Liver (tissue), 9 donors: ENCODE measurements around the gene NHLRC3. TPM values are rescaled to one million over a fixed set of nuclear protein-coding genes. Genes with fewer than 3 reads are reported as not detected.

Experiments used
- DNase-seq: peaks from one replicate; pipeline ENCODE4 v3.0.0-alpha.2; 2017; ENCODE audit warnings: low spot score
- H3K27ac ChIP-seq, 2 donors: one replicate each; pipeline ENCODE4 v1.7.0; 2013; ENCODE audit warnings: inconsistent platforms in 2 of 2, low read length in 2 of 2, control low read depth in 1 of 2, low read depth in 1 of 2, mild to moderate bottlenecking in 1 of 2
- H3K27me3 ChIP-seq, 4 donors: one replicate each; pipeline versions ENCODE4 v1.6.1 to v1.7.0; 2013; ENCODE audit warnings: low read length in 3 of 4, inconsistent platforms in 1 of 4, mild to moderate bottlenecking in 1 of 4, moderate library complexity in 1 of 4; ENCODE audit not compliant: control insufficient read depth in 4 of 4, insufficient read depth in 4 of 4
- H3K36me3 ChIP-seq, 4 donors: one replicate each; pipeline versions ENCODE4 v1.6.1 to v1.7.0; 2013; ENCODE audit warnings: low read length in 3 of 4, mild to moderate bottlenecking in 3 of 4, low read depth in 1 of 4, moderate library complexity in 1 of 4; ENCODE audit not compliant: control insufficient read depth in 4 of 4, insufficient read depth in 3 of 4
- H3K4me1 ChIP-seq, 4 donors: one replicate each; pipeline versions ENCODE4 v1.6.1 to v1.7.0; 2013; ENCODE audit warnings: low read length in 3 of 4, mild to moderate bottlenecking in 3 of 4, moderate library complexity in 1 of 4; ENCODE audit not compliant: control insufficient read depth in 4 of 4, insufficient read depth in 4 of 4
- H3K4me3 ChIP-seq, 3 donors: one replicate each; pipeline versions ENCODE4 v1.6.1 to v1.7.0; 2013; ENCODE audit warnings: low read length in 3 of 3, control low read depth in 1 of 3, low read depth in 1 of 3, mild to moderate bottlenecking in 1 of 3
- H3K9ac ChIP-seq, 2 donors: one replicate each; pipeline ENCODE4 v1.7.0; 2013; ENCODE audit warnings: low read length in 2 of 2, mild to moderate bottlenecking in 2 of 2, moderate library complexity in 2 of 2, control low read depth in 1 of 2, low read depth in 1 of 2
- H3K9me3 ChIP-seq, 4 donors: one replicate each; pipeline versions ENCODE4 v1.6.1 to v1.7.0; 2013; ENCODE audit warnings: low read length in 3 of 4; ENCODE audit not compliant: control insufficient read depth in 4 of 4
- EGR1 ChIP-seq, 2 donors: IDR thresholded peaks; 2 replicates each; pipeline ENCODE4 v1.6.1; 2016 to 2018; ENCODE audit warnings: antibody characterized with exemption in 2 of 2, low read depth in 2 of 2
- FOXA2 ChIP-seq: IDR thresholded peaks from 2 replicates; pipeline ENCODE4 v1.6.1; 2016; ENCODE audit warnings: antibody characterized with exemption
- GABPA ChIP-seq, 2 donors: IDR thresholded peaks in 1 of 2; conservative IDR thresholded peaks in 1 of 2; 2 replicates each; pipeline ENCODE4 v1.6.1; 2016; ENCODE audit warnings: antibody characterized with exemption in 2 of 2, mild to moderate bottlenecking in 1 of 2, moderate library complexity in 1 of 2
- JUND ChIP-seq, 2 donors: IDR thresholded peaks; 2 replicates each; pipeline ENCODE4 v1.6.1; 2016; ENCODE audit warnings: antibody characterized with exemption in 2 of 2
- MAX ChIP-seq: IDR thresholded peaks from 2 replicates; pipeline ENCODE4 v1.6.1; 2016; ENCODE audit warnings: antibody characterized with exemption
- NR2F2 ChIP-seq: IDR thresholded peaks from 2 replicates; pipeline ENCODE4 v1.6.1; 2016; ENCODE audit warnings: antibody characterized with exemption
- RAD21 ChIP-seq, 2 donors: IDR thresholded peaks; 2 replicates each; pipeline ENCODE4 v1.6.1; 2016; ENCODE audit warnings: antibody characterized with exemption in 2 of 2, mild to moderate bottlenecking in 2 of 2
- REST ChIP-seq: IDR thresholded peaks from 2 replicates; pipeline ENCODE4 v1.6.1; 2016; ENCODE audit warnings: antibody characterized with exemption, mild to moderate bottlenecking
- RXRA ChIP-seq, 2 donors: IDR thresholded peaks; 2 replicates each; pipeline ENCODE4 v1.6.1; 2017 to 2018; ENCODE audit warnings: antibody characterized with exemption in 2 of 2, mild to moderate bottlenecking in 1 of 2
- TAF1 ChIP-seq: conservative IDR thresholded peaks from 2 replicates; pipeline ENCODE4 v1.6.1; 2016; ENCODE audit warnings: antibody characterized with exemption, mild to moderate bottlenecking
- YY1 ChIP-seq: IDR thresholded peaks from 2 replicates; pipeline ENCODE4 v1.6.1; 2016; ENCODE audit warnings: antibody characterized with exemption, mild to moderate bottlenecking
- WGBS: extraction: QIAGEN DNeasy Blood & Tissue Kit; methylation state at CpG from one replicate; pipeline ENCODE4 v1.1.7; 2013; 5-methylcytosine and 5-hydroxymethylcytosine counted together
- polyA plus RNA-seq, 2 donors: library from polyadenylated mRNA; stranded (reverse) in 1 of 2; unstranded in 1 of 2; fragments of 200-250 nt in 1 of 2; fragments of >200 nt in 1 of 2; fragmentation: Nextera tagmentation in 1 of 2; extraction: Ambion mirVana in 1 of 2; gene quantifications; one replicate each; pipeline versions ENCODE4 v1.2.1 to v1.2.3, GENCODE V29; 2013 to 2015
- total RNA-seq, 2 donors: library from RNA; depleted of rRNA; stranded (reverse); fragments of >200 nt; gene quantifications; one replicate each; pipeline ENCODE4 v1.2.3, GENCODE V29; 2014
- TF ChIP-seq, protein P1 (sequence below): fragments of 150-350 bp; IDR thresholded peaks from 2 replicates; pipeline ENCODE4 v1.5.1; 2017; ENCODE audit warnings: improper control_type of control experiment, low read depth, low read length; ENCODE audit not compliant: missing input control
- TF ChIP-seq, protein P2 (sequence below): IDR thresholded peaks from 2 replicates; pipeline ENCODE4 v1.6.1; 2016; ENCODE audit warnings: antibody characterized with exemption
- TF ChIP-seq, protein P3 (sequence below): IDR thresholded peaks from 2 replicates; pipeline ENCODE4 v1.6.1; 2016; ENCODE audit warnings: antibody characterized with exemption
- donor health status: healthy.
- donor health status: healthy.
- donor health status: healthy.
- donor health status: healthy.
- donor health status: healthy.

Gene NHLRC3
- total and polyA plus RNA-seq, 4 donors: 8.4 to 16.2 (median 12.7) TPM

GRCh38 chr13:39034085-39034484, 4.2 kb upstream of the NHLRC3 start:
- H3K4me1 ChIP-seq: peaks cover 6 to 33% (median 19%) of the 10 kb centered on the region in 4 donors
- H3K27ac ChIP-seq: no peak overlapping the region
- H3K9ac ChIP-seq: no peak overlapping the region
- no peak for DNase-seq
- TF ChIP-seq, protein P1, sequence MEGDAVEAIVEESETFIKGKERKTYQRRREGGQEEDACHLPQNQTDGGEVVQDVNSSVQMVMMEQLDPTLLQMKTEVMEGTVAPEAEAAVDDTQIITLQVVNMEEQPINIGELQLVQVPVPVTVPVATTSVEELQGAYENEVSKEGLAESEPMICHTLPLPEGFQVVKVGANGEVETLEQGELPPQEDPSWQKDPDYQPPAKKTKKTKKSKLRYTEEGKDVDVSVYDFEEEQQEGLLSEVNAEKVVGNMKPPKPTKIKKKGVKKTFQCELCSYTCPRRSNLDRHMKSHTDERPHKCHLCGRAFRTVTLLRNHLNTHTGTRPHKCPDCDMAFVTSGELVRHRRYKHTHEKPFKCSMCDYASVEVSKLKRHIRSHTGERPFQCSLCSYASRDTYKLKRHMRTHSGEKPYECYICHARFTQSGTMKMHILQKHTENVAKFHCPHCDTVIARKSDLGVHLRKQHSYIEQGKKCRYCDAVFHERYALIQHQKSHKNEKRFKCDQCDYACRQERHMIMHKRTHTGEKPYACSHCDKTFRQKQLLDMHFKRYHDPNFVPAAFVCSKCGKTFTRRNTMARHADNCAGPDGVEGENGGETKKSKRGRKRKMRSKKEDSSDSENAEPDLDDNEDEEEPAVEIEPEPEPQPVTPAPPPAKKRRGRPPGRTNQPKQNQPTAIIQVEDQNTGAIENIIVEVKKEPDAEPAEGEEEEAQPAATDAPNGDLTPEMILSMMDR: no peak
- no peak for TF ChIP-seq TAF1
- no peak for TF ChIP-seq EGR1 (IDR thresholded peaks at IDR 0.05; ENCODE audit: low read depth in 2 of 2)
- TF ChIP-seq FOXA2: no peak
- no peak for TF ChIP-seq RXRA (IDR thresholded peaks at IDR 0.05)
- TF ChIP-seq, protein P2, sequence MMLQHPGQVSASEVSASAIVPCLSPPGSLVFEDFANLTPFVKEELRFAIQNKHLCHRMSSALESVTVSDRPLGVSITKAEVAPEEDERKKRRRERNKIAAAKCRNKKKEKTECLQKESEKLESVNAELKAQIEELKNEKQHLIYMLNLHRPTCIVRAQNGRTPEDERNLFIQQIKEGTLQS: no peak
- no peak for TF ChIP-seq GABPA (IDR thresholded peaks at IDR 0.05 in 1 of 2, conservative IDR thresholded peaks at IDR 0.05 in 1 of 2)
- TF ChIP-seq REST: no peak
- no peak for TF ChIP-seq NR2F2
- no peak for TF ChIP-seq JUND (IDR thresholded peaks at IDR 0.05)
- H3K36me3 ChIP-seq: peaks cover 0 to 2% (median 0%) of the 10 kb centered on the region in 4 donors
- WGBS: 93% methylated on average over 1 of the region's 1 CpG
- no peaks in the 10 kb centered on the region for H3K27me3 ChIP-seq
- H3K4me3 ChIP-seq: no peak overlapping the region
- H3K9me3 ChIP-seq: no peaks in the 10 kb centered on the region

DNA sequence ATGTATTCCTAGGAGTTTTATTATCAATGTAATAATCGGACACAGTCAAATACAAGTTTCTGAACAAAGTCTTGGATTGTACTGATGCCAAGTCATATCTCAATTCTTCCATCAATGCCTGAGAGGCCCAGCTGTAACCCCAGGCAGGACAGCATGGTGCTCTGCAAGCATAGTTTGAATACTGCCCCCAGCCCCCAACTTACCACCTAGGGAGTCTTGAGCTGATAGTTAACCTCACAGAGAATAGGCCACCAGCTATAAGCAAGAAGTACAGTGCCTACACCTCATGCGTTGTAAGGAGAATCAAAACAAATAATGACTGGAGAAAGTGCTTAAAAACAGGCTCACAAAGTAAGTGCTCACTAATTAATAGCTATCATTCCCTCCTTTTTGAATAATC, 3.1 kb upstream of the NHLRC3 start:
- no peaks in the 10 kb centered on the region for H3K9me3 ChIP-seq
- TF ChIP-seq YY1 (no peak), EGR1 (IDR thresholded peaks at IDR 0.05; ENCODE audit: low read depth in 2 of 2) (no peak), RAD21 (IDR thresholded peaks at IDR 0.05) (no peak), MAX (no peak), NR2F2 (no peak)
- TF ChIP-seq, protein P1: no peak
- TF ChIP-seq, protein P3, sequence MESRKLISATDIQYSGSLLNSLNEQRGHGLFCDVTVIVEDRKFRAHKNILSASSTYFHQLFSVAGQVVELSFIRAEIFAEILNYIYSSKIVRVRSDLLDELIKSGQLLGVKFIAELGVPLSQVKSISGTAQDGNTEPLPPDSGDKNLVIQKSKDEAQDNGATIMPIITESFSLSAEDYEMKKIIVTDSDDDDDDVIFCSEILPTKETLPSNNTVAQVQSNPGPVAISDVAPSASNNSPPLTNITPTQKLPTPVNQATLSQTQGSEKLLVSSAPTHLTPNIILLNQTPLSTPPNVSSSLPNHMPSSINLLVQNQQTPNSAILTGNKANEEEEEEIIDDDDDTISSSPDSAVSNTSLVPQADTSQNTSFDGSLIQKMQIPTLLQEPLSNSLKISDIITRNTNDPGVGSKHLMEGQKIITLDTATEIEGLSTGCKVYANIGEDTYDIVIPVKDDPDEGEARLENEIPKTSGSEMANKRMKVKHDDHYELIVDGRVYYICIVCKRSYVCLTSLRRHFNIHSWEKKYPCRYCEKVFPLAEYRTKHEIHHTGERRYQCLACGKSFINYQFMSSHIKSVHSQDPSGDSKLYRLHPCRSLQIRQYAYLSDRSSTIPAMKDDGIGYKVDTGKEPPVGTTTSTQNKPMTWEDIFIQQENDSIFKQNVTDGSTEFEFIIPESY: no peak
- DNase-seq: no peak
- no peak overlapping the region for H3K27ac ChIP-seq
- no peaks in the 10 kb centered on the region for H3K27me3 ChIP-seq
- 74% methylated on average over 2 of the region's 2 CpGs for WGBS
- no peak overlapping the region for H3K9ac ChIP-seq
- H3K4me3 ChIP-seq: peak overlapping the region in 1 of 3 donors; percentile 8
- peaks cover 8 to 43% (median 25%) of the 10 kb centered on the region in 4 donors for H3K4me1 ChIP-seq
- H3K36me3 ChIP-seq: peaks cover 0 to 2% (median 0%) of the 10 kb centered on the region in 4 donors
